Measurements from ENCODE around the gene PDE3A.

The PDE3A gene

GRCh38 chr12:20420557-20420956 is 52.2 kb downstream of the PDE3A start:
- no peak for DNase-seq (ENCODE audit: extremely low read depth in 1 of 2, low read depth in 1 of 2)

- no peak for DNase-seq (ENCODE audit: extremely low read depth in 1 of 2, low read depth in 1 of 2)
Observed at GRCh38 chr12:20421421-20421820, 53.1 kb downstream of the PDE3A start.

- no peak for DNase-seq (ENCODE audit: extremely low read depth in 1 of 2, low read depth in 1 of 2)
Observed at GRCh38 chr12:20423557-20423956, 55.2 kb downstream of the PDE3A start.

GRCh38 chr12:20424841-20425240 is 56.5 kb downstream of the PDE3A start:
- DNase-seq (ENCODE audit: extremely low read depth in 1 of 2, low read depth in 1 of 2): no peak

GRCh38 chr12:20426191-20426590 is 57.9 kb downstream of the PDE3A start:
- DNase-seq (ENCODE audit: extremely low read depth in 1 of 2, low read depth in 1 of 2): no peak

- no peak for DNase-seq (ENCODE audit: extremely low read depth in 1 of 2, low read depth in 1 of 2)
Observed at GRCh38 chr12:20426957-20427356, 58.6 kb downstream of the PDE3A start.

GRCh38 chr12:20429852-20430251 is 61.5 kb downstream of the PDE3A start:
- no peak for DNase-seq (ENCODE audit: extremely low read depth in 1 of 2, low read depth in 1 of 2)

GRCh38 chr12:20432290-20432689 is 64.0 kb downstream of the PDE3A start:
- no peak for DNase-seq (ENCODE audit: extremely low read depth in 1 of 2, low read depth in 1 of 2)

GRCh38 chr12:20434996-20435395 is 66.7 kb downstream of the PDE3A start:
- no peak for DNase-seq (ENCODE audit: extremely low read depth in 1 of 2, low read depth in 1 of 2)

- DNase-seq (ENCODE audit: extremely low read depth in 1 of 2, low read depth in 1 of 2): no peak
Observed at GRCh38 chr12:20436316-20436715, 68.0 kb downstream of the PDE3A start.

- DNase-seq (ENCODE audit: extremely low read depth in 1 of 2, low read depth in 1 of 2): no peak
Observed at GRCh38 chr12:20438299-20438779, 70.0 kb downstream of the PDE3A start.

- no peak for DNase-seq (ENCODE audit: extremely low read depth in 1 of 2, low read depth in 1 of 2)
Observed at GRCh38 chr12:20439626-20440025, 71.3 kb downstream of the PDE3A start.

- no peak for DNase-seq (ENCODE audit: extremely low read depth in 1 of 2, low read depth in 1 of 2)
Observed at GRCh38 chr12:20440408-20440807, 72.1 kb downstream of the PDE3A start.

- no peak for DNase-seq (ENCODE audit: extremely low read depth in 1 of 2, low read depth in 1 of 2)
Observed at GRCh38 chr12:20442322-20442721, 74.0 kb downstream of the PDE3A start.

GRCh38 chr12:20443255-20443654 is 74.9 kb downstream of the PDE3A start:
- DNase-seq (ENCODE audit: extremely low read depth in 1 of 2, low read depth in 1 of 2): no peak

- no peak for DNase-seq (ENCODE audit: extremely low read depth in 1 of 2, low read depth in 1 of 2)
Observed at GRCh38 chr12:20443792-20444191, 75.5 kb downstream of the PDE3A start.

GRCh38 chr12:20444595-20445170 is 76.3 kb downstream of the PDE3A start:
- DNase-seq (ENCODE audit: extremely low read depth in 1 of 2, low read depth in 1 of 2): no peak

GRCh38 chr12:20445687-20446086 is 77.3 kb downstream of the PDE3A start:
- no peak for DNase-seq (ENCODE audit: extremely low read depth in 1 of 2, low read depth in 1 of 2)

- no peak for DNase-seq (ENCODE audit: extremely low read depth in 1 of 2, low read depth in 1 of 2)
Observed at GRCh38 chr12:20446836-20447235, 78.5 kb downstream of the PDE3A start.

- DNase-seq (ENCODE audit: extremely low read depth in 1 of 2, low read depth in 1 of 2): no peak
Observed at GRCh38 chr12:20448781-20449180, 80.4 kb downstream of the PDE3A start.

- no peak for DNase-seq (ENCODE audit: extremely low read depth in 1 of 2, low read depth in 1 of 2)
Observed at GRCh38 chr12:20450591-20451180, 82.3 kb downstream of the PDE3A start.

GRCh38 chr12:20451761-20452160 is 83.4 kb downstream of the PDE3A start:
- no peak for DNase-seq (ENCODE audit: extremely low read depth in 1 of 2, low read depth in 1 of 2)

GRCh38 chr12:20452496-20453010 is 84.2 kb downstream of the PDE3A start:
- DNase-seq (ENCODE audit: extremely low read depth in 1 of 2, low read depth in 1 of 2): no peak
